ENCODE results near the gene ZNF473. TPM values are rescaled to one million over a fixed set of nuclear protein-coding genes. Genes with fewer than 3 reads are reported as not detected.

The ZNF473 gene
- total and polyA plus RNA-seq, 2 donors (not counting 1 experiment from before 2014, with no cell fraction given) = 5.5 to 9.8 TPM

- Histone ChIP-seq H3K4me3 (ENCODE audit: control extremely low read depth in 1 of 5, extremely low read depth in 1 of 5, insufficient read depth in 1 of 5, low read depth in 2 of 5, low read length in 4 of 5) (no peak overlapping the region), H3K27me3 (replicated peaks in 1 of 4; ENCODE audit: control extremely low read depth in 1 of 4, control insufficient read depth in 3 of 4, insufficient read depth in 4 of 4, low read length in 3 of 4) (no peaks in the 10 kb centered on the region), H2AFZ (ENCODE audit: insufficient read depth, low read depth, low read length, poor library complexity, severe bottlenecking) (no peak overlapping the region), H3K27ac (ENCODE audit: low read length in 2 of 2) (no peak overlapping the region), H3K9ac (ENCODE audit: low read length) (no peak overlapping the region), H3K36me3 (replicated peaks in 1 of 2; ENCODE audit: control extremely low read depth in 1 of 2, control insufficient read depth in 1 of 2, extremely low read depth in 1 of 2, insufficient read depth in 2 of 2, low read length in 1 of 2) (peaks cover 2 to 36% of the 10 kb centered on the region in 2 experiments), H4K20me1 (ENCODE audit: control insufficient read depth, insufficient read depth, low read length, poor library complexity, severe bottlenecking) (no peaks in the 10 kb centered on the region), H3K4me2 (replicated peaks; ENCODE audit: low read depth, low read length, poor library complexity, severe bottlenecking) (no peak overlapping the region), H3K79me2 (ENCODE audit: control insufficient read depth, insufficient read depth, low read length) (no peaks in the 10 kb centered on the region), H3K4me1 (ENCODE audit: control insufficient read depth in 2 of 2, insufficient read depth in 2 of 2, low read length in 2 of 2) (no peaks in the 10 kb centered on the region), H3K9me3 (ENCODE audit: control extremely low read depth in 1 of 3, control insufficient read depth in 2 of 3, insufficient read depth in 1 of 3, low read length in 2 of 3) (no peaks in the 10 kb centered on the region)
- intact Hi-C loops (cut with micrococcal nuclease) = no loop called here
- DNase-seq (no peak), ATAC-seq (ENCODE audit: low read depth) (no peak)
- 97% methylated on average over 13 of the region's 13 CpGs for WGBS (ENCODE audit: insufficient coverage)
- ChIA-PET CTCF (interaction anchor here (0.6 kb wide), 1 partner anchor 302 kb away, joined by 3 read pairs; no protein-coding TSS in a partner anchor), POLR2A (no interaction called here)
- Mint-ChIP-seq H3K4me1 (no peaks in the 10 kb centered on the region), H3K4me3 (no peak overlapping the region), H3K9me3 (ENCODE audit: insufficient read depth) (no peaks in the 10 kb centered on the region), H3K27ac (no peak overlapping the region), H3K27me3 (no peaks in the 10 kb centered on the region)
- TF ChIP-seq, protein P1, sequence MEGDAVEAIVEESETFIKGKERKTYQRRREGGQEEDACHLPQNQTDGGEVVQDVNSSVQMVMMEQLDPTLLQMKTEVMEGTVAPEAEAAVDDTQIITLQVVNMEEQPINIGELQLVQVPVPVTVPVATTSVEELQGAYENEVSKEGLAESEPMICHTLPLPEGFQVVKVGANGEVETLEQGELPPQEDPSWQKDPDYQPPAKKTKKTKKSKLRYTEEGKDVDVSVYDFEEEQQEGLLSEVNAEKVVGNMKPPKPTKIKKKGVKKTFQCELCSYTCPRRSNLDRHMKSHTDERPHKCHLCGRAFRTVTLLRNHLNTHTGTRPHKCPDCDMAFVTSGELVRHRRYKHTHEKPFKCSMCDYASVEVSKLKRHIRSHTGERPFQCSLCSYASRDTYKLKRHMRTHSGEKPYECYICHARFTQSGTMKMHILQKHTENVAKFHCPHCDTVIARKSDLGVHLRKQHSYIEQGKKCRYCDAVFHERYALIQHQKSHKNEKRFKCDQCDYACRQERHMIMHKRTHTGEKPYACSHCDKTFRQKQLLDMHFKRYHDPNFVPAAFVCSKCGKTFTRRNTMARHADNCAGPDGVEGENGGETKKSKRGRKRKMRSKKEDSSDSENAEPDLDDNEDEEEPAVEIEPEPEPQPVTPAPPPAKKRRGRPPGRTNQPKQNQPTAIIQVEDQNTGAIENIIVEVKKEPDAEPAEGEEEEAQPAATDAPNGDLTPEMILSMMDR (IDR thresholded peaks at IDR 0.05) = no peak
- no peak for TF ChIP-seq EZH2 (IDR thresholded peaks at IDR 0.05; ENCODE audit: borderline replicate concordance, insufficient read depth, low read depth, low read length, poor library complexity, severe bottlenecking)
Observed at GRCh38 chr19:49977076-49977475, 48.7 kb upstream of the ZNF473 start.

- Mint-ChIP-seq H3K4me1 (no peaks in the 10 kb centered on the region), H3K4me3 (no peak overlapping the region), H3K27me3 (no peaks in the 10 kb centered on the region), H3K27ac (no peak overlapping the region), H3K9me3 (ENCODE audit: insufficient read depth) (no peaks in the 10 kb centered on the region)
- 96% methylated on average over 18 of the region's 18 CpGs for WGBS (ENCODE audit: insufficient coverage)
- Histone ChIP-seq H3K27ac (ENCODE audit: low read length in 2 of 2) (no peak overlapping the region), H3K9me3 (ENCODE audit: control extremely low read depth in 1 of 3, control insufficient read depth in 2 of 3, insufficient read depth in 1 of 3, low read length in 2 of 3) (no peaks in the 10 kb centered on the region), H3K4me1 (ENCODE audit: control insufficient read depth in 2 of 2, insufficient read depth in 2 of 2, low read length in 2 of 2) (no peaks in the 10 kb centered on the region), H4K20me1 (ENCODE audit: control insufficient read depth, insufficient read depth, low read length, poor library complexity, severe bottlenecking) (no peaks in the 10 kb centered on the region), H3K9ac (ENCODE audit: low read length) (no peak overlapping the region), H3K4me3 (ENCODE audit: control extremely low read depth in 1 of 5, extremely low read depth in 1 of 5, insufficient read depth in 1 of 5, low read depth in 2 of 5, low read length in 4 of 5) (no peak overlapping the region), H2AFZ (ENCODE audit: insufficient read depth, low read depth, low read length, poor library complexity, severe bottlenecking) (no peak overlapping the region), H3K79me2 (ENCODE audit: control insufficient read depth, insufficient read depth, low read length) (no peaks in the 10 kb centered on the region), H3K27me3 (replicated peaks in 1 of 4; ENCODE audit: control extremely low read depth in 1 of 4, control insufficient read depth in 3 of 4, insufficient read depth in 4 of 4, low read length in 3 of 4) (no peaks in the 10 kb centered on the region), H3K36me3 (replicated peaks in 1 of 2; ENCODE audit: control extremely low read depth in 1 of 2, control insufficient read depth in 1 of 2, extremely low read depth in 1 of 2, insufficient read depth in 2 of 2, low read length in 1 of 2) (peaks cover 2 to 36% of the 10 kb centered on the region in 2 experiments), H3K4me2 (replicated peaks; ENCODE audit: low read depth, low read length, poor library complexity, severe bottlenecking) (no peak overlapping the region)
- DNase-seq = no peak
- TF ChIP-seq, protein P1 (IDR thresholded peaks at IDR 0.05) = no peak
- no peak for TF ChIP-seq EZH2 (IDR thresholded peaks at IDR 0.05; ENCODE audit: borderline replicate concordance, insufficient read depth, low read depth, low read length, poor library complexity, severe bottlenecking)
- intact Hi-C loops (cut with micrococcal nuclease) = no loop called here
- ChIA-PET POLR2A (no interaction called here), CTCF (interaction anchor here (1.5 kb wide), 1 partner anchor 41 kb away, joined by 4 read pairs; no protein-coding TSS in a partner anchor)
- ATAC-seq (ENCODE audit: low read depth) = no peak
Observed at GRCh38 chr19:49977881-49978280, 47.9 kb upstream of the ZNF473 start.

Measured in B cell (primary cell).